ENCODE data around the gene MPPED1. TPM values are rescaled to one million over a fixed set of nuclear protein-coding genes. Genes with fewer than 3 reads are reported as not detected.

MPPED1 gene
- total RNA-seq, 1 experiment from 2014 or later = 0.28 TPM

- Histone ChIP-seq H3K79me1 (ENCODE audit: insufficient read depth, low read depth, low read length, poor library complexity, severe bottlenecking) (no peaks in the 10 kb centered on the region), H2BK15ac (ENCODE audit: low read depth, low read length) (no peak overlapping the region), H3K79me2 (ENCODE audit: insufficient read depth, low read length) (no peaks in the 10 kb centered on the region), H3K18ac (ENCODE audit: insufficient read length, low read depth, low read length) (no peak overlapping the region), H3K4me1 (ENCODE audit: insufficient read depth, low read length) (no peaks in the 10 kb centered on the region; the same call in 1 of the 2 replicates), H2BK12ac (ENCODE audit: insufficient read length, low read depth, low read length) (no peak overlapping the region), H3K4me2 (ENCODE audit: insufficient read depth, insufficient read length, low read length) (no peak overlapping the region), H2AK5ac (ENCODE audit: insufficient read length, low read length) (no peak overlapping the region), H3K27me3 (ENCODE audit: insufficient read depth, low read length) (no peaks in the 10 kb centered on the region), H2BK5ac (ENCODE audit: insufficient read length, low read length) (no peak overlapping the region), H2AFZ (ENCODE audit: low read length) (no peak overlapping the region), H4K8ac (replicated peaks; ENCODE audit: insufficient read length, low read depth, low read length) (no peak overlapping the region), H3K9ac (ENCODE audit: extremely low read depth, insufficient read length, low read length) (no peak overlapping the region), H3K27ac (ENCODE audit: insufficient read length, low read depth, low read length) (no peak overlapping the region), H2BK20ac (ENCODE audit: low read depth, low read length, poor library complexity, severe bottlenecking) (no peak overlapping the region), H3T11ph (ENCODE audit: low read length) (no peak overlapping the region), H3K23me2 (ENCODE audit: insufficient read length, low read depth, low read length, poor library complexity, severe bottlenecking) (no peaks in the 10 kb centered on the region), H3K56ac (ENCODE audit: insufficient read length, low read depth, low read length) (no peak overlapping the region), H4K5ac (ENCODE audit: insufficient read length, low read depth, low read length) (no peak overlapping the region), H4K91ac (ENCODE audit: insufficient read length, low read depth, low read length) (no peak overlapping the region), H3K23ac (ENCODE audit: insufficient read length, low read depth, low read length) (no peak overlapping the region), H3K9me3 (ENCODE audit: control insufficient read depth, low read depth, low read length) (no peaks in the 10 kb centered on the region), H3K14ac (ENCODE audit: insufficient read depth, low read length) (no peak overlapping the region), H3K4ac (ENCODE audit: low read depth, low read length) (no peak overlapping the region), H4K20me1 (ENCODE audit: control insufficient read depth, insufficient read depth, insufficient read length) (no peaks in the 10 kb centered on the region), H2BK120ac (ENCODE audit: low read depth, low read length, poor library complexity, severe bottlenecking) (no peak overlapping the region)
- DNase-seq = no peak
- H3K4me1 Mint-ChIP-seq = peaks cover 7 to 29% of the 10 kb centered on the region in 2 experiments; a peak in 3 of 4 replicates
- no CpG with 5 or more reads among the region's 4 CpGs for WGBS (ENCODE audit: extremely low coverage, insufficient read length, low lambda C conversion rate)
- peaks cover 5% of the 10 kb centered on the region for H3K27me3 Mint-ChIP-seq (ENCODE audit: low read depth)
- TF ChIP-seq CTCF (conservative IDR thresholded peaks at IDR 0.05) = no peak
- no peak overlapping the region; a peak in 1 of 7 replicates for H3K27ac Mint-ChIP-seq
- H3K4me3 Mint-ChIP-seq = no peak overlapping the region
- H3K9me3 Mint-ChIP-seq = no peaks in the 10 kb centered on the region
- H3K36me3 Mint-ChIP-seq (ENCODE audit: insufficient read depth in 1 of 3, low read depth in 3 of 3) = no peaks in the 10 kb centered on the region
These were observed 28.7 kb downstream of the MPPED1 start for GRCh38 chr22:43440556-43440955.

Measured in H9 (cell line).